Spleen (tissue), 11 donors: ENCODE measurements around the gene RAB12. TPM values are rescaled to one million over a fixed set of nuclear protein-coding genes. Genes with fewer than 3 reads are reported as not detected.

Experiments used
- DNase-seq: peaks from one replicate; pipeline ENCODE4 v3.0.0-alpha.2; 2020
- H3K27ac ChIP-seq, 8 donors: fragments of 200-600 bp; sonication (generic) in 7 of 8; 1 replicate in 4 of 8; 2 replicates in 4 of 8; pipeline versions ENCODE4 v1.5.0 to v1.8.0; 2016 to 2021; ENCODE audit warnings: inconsistent platforms in 4 of 8, mild to moderate bottlenecking in 4 of 8, moderate library complexity in 1 of 8
- H3K27me3 ChIP-seq, 7 donors: fragments of 200-600 bp; sonication (generic) in 6 of 7; replicated peaks in 1 of 7; 1 replicate in 4 of 7; 2 replicates in 3 of 7; pipeline versions ENCODE4 v1.5.0 to v1.8.0; 2016 to 2021; ENCODE audit warnings: inconsistent platforms in 3 of 7, mild to moderate bottlenecking in 1 of 7
- H3K36me3 ChIP-seq, 6 donors: fragments of 200-600 bp; sonication (generic) in 5 of 6; 1 replicate in 4 of 6; 2 replicates in 2 of 6; pipeline versions ENCODE4 v1.5.0 to v1.8.0; 2016 to 2021; ENCODE audit warnings: inconsistent platforms in 2 of 6
- H3K4me1 ChIP-seq, 6 donors: fragments of 200-600 bp; sonication (generic) in 5 of 6; 1 replicate in 3 of 6; 2 replicates in 3 of 6; pipeline versions ENCODE4 v1.5.0 to v1.8.0; 2016 to 2021; ENCODE audit warnings: inconsistent platforms in 3 of 6
- H3K4me3 ChIP-seq, 8 donors: fragments of 200-600 bp; sonication (generic) in 7 of 8; 1 replicate in 4 of 8; 2 replicates in 4 of 8; pipeline versions ENCODE4 v1.5.0 to v1.8.0; 2016 to 2021; ENCODE audit warnings: inconsistent platforms in 4 of 8, mild to moderate bottlenecking in 4 of 8, moderate library complexity in 2 of 8
- H3K9me3 ChIP-seq, 8 donors: fragments of 200-600 bp; sonication (generic) in 7 of 8; 1 replicate in 4 of 8; 2 replicates in 4 of 8; pipeline versions ENCODE4 v1.5.0 to v1.8.0; 2016 to 2021; ENCODE audit warnings: inconsistent platforms in 4 of 8
- POLR2A ChIP-seq, 3 donors: fragments of 450-650 bp; IDR thresholded peaks; one replicate each; pipeline ENCODE4 v1.5.1; 2017; ENCODE audit warnings: antibody characterized with exemption in 3 of 3, mild to moderate bottlenecking in 1 of 3
- POLR2AphosphoS5 ChIP-seq, 3 donors: sonication (generic); formaldehyde crosslinking; IDR thresholded peaks; one replicate each; pipeline ENCODE4 v1.5.1; 2017; ENCODE audit warnings: antibody characterized with exemption in 3 of 3
- WGBS, 5 donors: extraction: QIAGEN DNeasy Blood & Tissue Kit in 3 of 5; methylation state at CpG; one replicate each; pipeline versions ENCODE4 v1.1.5 to v1.1.7; 2013 to 2018; 5-methylcytosine and 5-hydroxymethylcytosine counted together
- intact Hi-C: fragments of 100-400 bp; cut with DNase I; formaldehyde crosslinking; loops from one replicate; pipeline ENCODE4 v1.15.0; 2023; ENCODE audit warnings: low total_unique reads
- polyA plus RNA-seq, 3 donors: library from polyadenylated mRNA; stranded (reverse); fragments of 200-250 nt; gene quantifications; one replicate each; pipeline ENCODE4 v1.2.1, GENCODE V29; 2013
- total RNA-seq, 7 donors: library from RNA; depleted of rRNA in 3 of 7; stranded (reverse); fragments of >200 nt in 3 of 7; fragmentation: NEBNext Ultra II Directional in 4 of 7; extraction: Animal tissue kit (Norgen Biotek cat#: 25700) in 4 of 7; gene quantifications; one replicate each; pipeline versions ENCODE4 v1.1.0 to v1.2.1, GENCODE V29; 2016 to 2021
- TF ChIP-seq, protein P1 (sequence below), 11 experiments: fragments of 200-600 bp in 7 of 11; fragments of 450-650 bp in 4 of 11; sonication (generic) in 4 of 11; IDR thresholded peaks in 8 of 11; conservative IDR thresholded peaks in 3 of 11; 1 replicate in 7 of 11; 2 replicates in 4 of 11; pipeline versions ENCODE4 v1.4.0 to v1.8.0; 2016 to 2021; ENCODE audit warnings: antibody characterized with exemption in 11 of 11, inconsistent platforms in 4 of 11, mild to moderate bottlenecking in 1 of 11
- donor health status: healthy with polysubstance abuse.
- donor health status: DM: no; HTN: no; CAD: no; lungs with moderate emphysema.
- donor health status: DM: no; HTN: no; CAD: no.
- donor health status: Bipolar disorder and iron deficiency.
- donor health status: healthy.
- donor health status: DM: no; HTN: no; CAD: no.
- donor health status: DM: yes; HTN: yes; CAD: no.

RAB12 gene
- total and polyA plus RNA-seq, 10 donors = 26.0 to 56.5 (median 41.3) TPM

GRCh38 chr18:8656232-8656631, 47.0 kb downstream of the RAB12 start:
- Histone ChIP-seq H3K36me3 (no peaks in the 10 kb centered on the region), H3K4me3 (no peak overlapping the region), H3K27ac (no peak overlapping the region), H3K9me3 (peaks cover 0 to 5% (median 0%) of the 10 kb centered on the region in 8 donors), H3K27me3 (peaks cover 0 to 3% (median 0%) of the 10 kb centered on the region in 7 donors), H3K4me1 (peaks cover 0 to 5% (median 0%) of the 10 kb centered on the region in 6 donors)
- TF ChIP-seq, protein P1, sequence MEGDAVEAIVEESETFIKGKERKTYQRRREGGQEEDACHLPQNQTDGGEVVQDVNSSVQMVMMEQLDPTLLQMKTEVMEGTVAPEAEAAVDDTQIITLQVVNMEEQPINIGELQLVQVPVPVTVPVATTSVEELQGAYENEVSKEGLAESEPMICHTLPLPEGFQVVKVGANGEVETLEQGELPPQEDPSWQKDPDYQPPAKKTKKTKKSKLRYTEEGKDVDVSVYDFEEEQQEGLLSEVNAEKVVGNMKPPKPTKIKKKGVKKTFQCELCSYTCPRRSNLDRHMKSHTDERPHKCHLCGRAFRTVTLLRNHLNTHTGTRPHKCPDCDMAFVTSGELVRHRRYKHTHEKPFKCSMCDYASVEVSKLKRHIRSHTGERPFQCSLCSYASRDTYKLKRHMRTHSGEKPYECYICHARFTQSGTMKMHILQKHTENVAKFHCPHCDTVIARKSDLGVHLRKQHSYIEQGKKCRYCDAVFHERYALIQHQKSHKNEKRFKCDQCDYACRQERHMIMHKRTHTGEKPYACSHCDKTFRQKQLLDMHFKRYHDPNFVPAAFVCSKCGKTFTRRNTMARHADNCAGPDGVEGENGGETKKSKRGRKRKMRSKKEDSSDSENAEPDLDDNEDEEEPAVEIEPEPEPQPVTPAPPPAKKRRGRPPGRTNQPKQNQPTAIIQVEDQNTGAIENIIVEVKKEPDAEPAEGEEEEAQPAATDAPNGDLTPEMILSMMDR (IDR thresholded peaks at IDR 0.05 in 8 of 11, conservative IDR thresholded peaks at IDR 0.05 in 3 of 11) = no peak
- no peak for TF ChIP-seq POLR2A (IDR thresholded peaks at IDR 0.05)
- no peak for TF ChIP-seq POLR2AphosphoS5 (IDR thresholded peaks at IDR 0.05)
- DNase-seq = no peak
- 66 to 79% (median 77%) methylated on average over 6 of the region's 6 CpGs for WGBS, 5 donors
- intact Hi-C loops = loop anchor here (2.0 kb wide), 1 partner anchor 331 kb away; no protein-coding TSS in a partner anchor

- Histone ChIP-seq H3K27ac (no peak overlapping the region), H3K27me3 (peaks cover 0 to 6% (median 0%) of the 10 kb centered on the region in 7 donors), H3K4me1 (peaks cover 0 to 12% (median 6%) of the 10 kb centered on the region in 6 donors), H3K36me3 (no peaks in the 10 kb centered on the region), H3K4me3 (no peak overlapping the region), H3K9me3 (no peaks in the 10 kb centered on the region)
- WGBS, 5 donors = 73 to 88% (median 83%) methylated on average over 12 to 14 of the region's 14 CpGs
- intact Hi-C loops = loop anchor here (2.0 kb wide), 1 partner anchor 330 kb away; no protein-coding TSS in a partner anchor
- TF ChIP-seq POLR2A (IDR thresholded peaks at IDR 0.05) (no peak), POLR2AphosphoS5 (IDR thresholded peaks at IDR 0.05) (no peak)
- TF ChIP-seq, protein P1 (IDR thresholded peaks at IDR 0.05 in 8 of 11, conservative IDR thresholded peaks at IDR 0.05 in 3 of 11) = no peak
- DNase-seq = no peak
Observed at GRCh38 chr18:8657050-8657820, 48.0 kb downstream of the RAB12 start.

GRCh38 chr18:8657873-8658470, 48.7 kb downstream of the RAB12 start:
- H3K27me3 ChIP-seq = peaks cover 0 to 14% (median 0%) of the 10 kb centered on the region in 7 donors
- H3K9me3 ChIP-seq = no peaks in the 10 kb centered on the region
- H3K4me3 ChIP-seq = no peak overlapping the region
- no peaks in the 10 kb centered on the region for H3K36me3 ChIP-seq
- no peak for DNase-seq
- H3K4me1 ChIP-seq = peaks cover 0 to 13% (median 6%) of the 10 kb centered on the region in 6 donors
- no peak overlapping the region for H3K27ac ChIP-seq
- 51 to 73% (median 65%) methylated on average over 14 of the region's 14 CpGs for WGBS, 5 donors
- intact Hi-C loops = loop anchor here (2.0 kb wide), 1 partner anchor 329 kb away; no protein-coding TSS in a partner anchor
- TF ChIP-seq POLR2A (IDR thresholded peaks at IDR 0.05) (no peak), POLR2AphosphoS5 (IDR thresholded peaks at IDR 0.05) (no peak)
- TF ChIP-seq, protein P1 (IDR thresholded peaks at IDR 0.05 in 8 of 11, conservative IDR thresholded peaks at IDR 0.05 in 3 of 11) = no peak
